ENCODE results near the gene TTC17.

GRCh38 chr11:43418197-43418596 is 59.5 kb downstream of the TTC17 start:
- TF ChIP-seq CTCF (IDR thresholded peaks at IDR 0.05 in 8 of 11, conservative IDR thresholded peaks at IDR 0.05 in 3 of 11) (no peak), POLR2A (IDR thresholded peaks at IDR 0.05) (no peak)

Measured in spleen (tissue), 7 donors.